PC-9 (cell line): ENCODE data around the gene DMRTB1.

Experiments used
- CTCF ChIP-seq: fragments of 200-600 bp; sonication (generic); conservative IDR thresholded peaks from 2 replicates; pipeline ENCODE4 v1.6.1; 2017; ENCODE audit warnings: mixed run types, antibody characterized with exemption, mild to moderate bottlenecking, moderate library complexity
- EZH2 ChIP-seq: fragments of 200-600 bp; sonication (generic); IDR thresholded peaks from 2 replicates; pipeline ENCODE4 v1.8.0; 2017; ENCODE audit warnings: antibody characterized with exemption, low read depth

- no peak for TF ChIP-seq CTCF
- no peak for TF ChIP-seq EZH2
These were observed 46.2 kb downstream of the DMRTB1 start for GRCh38 chr1:53505401-53505800.
